GM23338 (cell line): Measurements from ENCODE around the gene THRB. TPM values are rescaled to one million over a fixed set of nuclear protein-coding genes. Genes with fewer than 3 reads are reported as not detected.

Experiments
- ATAC-seq: fragments of 200-7000 bp; cut with Tn5 transposase; 3 replicates; pipeline ENCODE4 v1.9.1; 2020
- DNase-seq: peaks from one replicate; pipeline ENCODE4 v3.0.0-alpha.2; 2015; ENCODE audit warnings: low spot score
- H2AFZ ChIP-seq: fragments of 200-600 bp; sonication (generic); 2 replicates; pipeline ENCODE4 v1.8.0; 2016; ENCODE audit warnings: antibody characterized with exemption, mild to moderate bottlenecking, moderate library complexity
- H3F3A ChIP-seq: fragments of 200-600 bp; sonication (generic); replicated peaks from 2 replicates; pipeline ENCODE4 v1.8.0; 2017; ENCODE audit warnings: antibody characterized with exemption, mixed run types, low read depth
- H3K27ac ChIP-seq: fragments of 200-600 bp; sonication (generic); 2 replicates; pipeline ENCODE4 v1.6.1; 2016; ENCODE audit warnings: low read depth
- H3K27me3 ChIP-seq: fragments of 200-600 bp; sonication (generic); 2 replicates; pipeline ENCODE4 v1.8.0; 2016; ENCODE audit warnings: mild to moderate bottlenecking, mixed run types, moderate library complexity; ENCODE audit not compliant: insufficient read depth
- H3K36me3 ChIP-seq: fragments of 200-600 bp; sonication (generic); 2 replicates; pipeline ENCODE4 v1.8.0; 2016; ENCODE audit warnings: mild to moderate bottlenecking; ENCODE audit not compliant: insufficient read depth
- H3K4me1 ChIP-seq: fragments of 200-600 bp; sonication (generic); 2 replicates; pipeline ENCODE4 v1.8.0; 2016; ENCODE audit warnings: mild to moderate bottlenecking, moderate library complexity; ENCODE audit not compliant: insufficient read depth
- H3K4me2 ChIP-seq: fragments of 200-600 bp; sonication (generic); 2 replicates; pipeline ENCODE4 v1.7.1; 2017; ENCODE audit warnings: mixed run types
- H3K4me3 ChIP-seq: fragments of 200-600 bp; sonication (generic); 2 replicates; pipeline ENCODE4 v1.6.1; 2016; ENCODE audit warnings: mixed run types
- H3K79me2 ChIP-seq: fragments of 200-600 bp; sonication (generic); replicated peaks from 2 replicates; pipeline ENCODE4 v1.8.0; 2017; ENCODE audit warnings: mild to moderate bottlenecking; ENCODE audit not compliant: insufficient read depth
- H3K9me2 ChIP-seq: fragments of 200-600 bp; sonication (generic); 2 replicates; pipeline ENCODE4 v1.8.0; 2017; ENCODE audit not compliant: insufficient read depth
- H4K20me1 ChIP-seq: fragments of 200-600 bp; sonication (generic); replicated peaks from 2 replicates; pipeline ENCODE4 v1.8.0; 2017; ENCODE audit warnings: mild to moderate bottlenecking; ENCODE audit not compliant: insufficient read depth
- H3K27ac Mint-ChIP-seq: 2 replicates; pipeline ENCODE4 v1.8.0; 2020; ENCODE audit warnings: inconsistent platforms, mild to moderate bottlenecking, moderate library complexity, mixed read lengths
- H3K27me3 Mint-ChIP-seq: 3 replicates; pipeline ENCODE4 v1.8.0; 2022; ENCODE audit warnings: low read depth, mild to moderate bottlenecking, moderate library complexity, mixed read lengths, inconsistent platforms; ENCODE audit not compliant: insufficient read depth, poor library complexity
- H3K36me3 Mint-ChIP-seq: 3 replicates; pipeline ENCODE4 v1.8.0; 2021; ENCODE audit warnings: low read depth, mild to moderate bottlenecking, inconsistent platforms, moderate library complexity, mixed read lengths
- H3K4me1 Mint-ChIP-seq: 3 replicates; pipeline ENCODE4 v1.8.0; 2020; ENCODE audit warnings: mild to moderate bottlenecking, inconsistent platforms, mixed read lengths
- H3K4me3 Mint-ChIP-seq: 3 replicates; pipeline ENCODE4 v1.8.0; 2021; ENCODE audit warnings: moderate library complexity, mild to moderate bottlenecking, inconsistent platforms, mixed read lengths
- H3K9me3 Mint-ChIP-seq: 3 replicates; pipeline ENCODE4 v1.8.0; 2020; ENCODE audit warnings: moderate library complexity, mild to moderate bottlenecking, inconsistent platforms, mixed read lengths
- CTCF ChIP-seq, 2 experiments: fragments of 200-600 bp in 1 of 2; sonication (generic) in 1 of 2; conservative IDR thresholded peaks; 2 replicates each; pipeline versions ENCODE4 v1.5.1 to v1.6.1; 2016 to 2017; ENCODE audit warnings: antibody characterized with exemption in 2 of 2, low read depth in 2 of 2, mild to moderate bottlenecking in 2 of 2, moderate library complexity in 1 of 2
- JUNB ChIP-seq: IDR thresholded peaks from one replicate; pipeline ENCODE4 v1.6.1; 2016; ENCODE audit warnings: antibody characterized with exemption; ENCODE audit not compliant: unreplicated experiment
- REST ChIP-seq: IDR thresholded peaks from one replicate; pipeline ENCODE4 v1.6.1; 2018; ENCODE audit warnings: antibody characterized with exemption; ENCODE audit not compliant: unreplicated experiment
- STAT1 ChIP-seq: IDR thresholded peaks from one replicate; pipeline ENCODE4 v1.6.1; 2016; ENCODE audit warnings: antibody characterized with exemption; ENCODE audit not compliant: unreplicated experiment
- ZNF462 ChIP-seq: fragments of 250-450 bp; sonication (Bioruptor Pico); IDR thresholded peaks from 2 replicates; pipeline ENCODE4 v1.5.0; 2020; ENCODE audit warnings: mild to moderate bottlenecking, moderate library complexity
- polyA plus RNA-seq: library from polyadenylated mRNA; unstranded; fragments of >200 nt; fragmentation: Nextera tagmentation; extraction: Ambion mirVana; gene quantifications from 2 replicates; pipeline ENCODE4 v1.2.1, GENCODE V29; 2016
- total RNA-seq: library from RNA; depleted of rRNA; stranded (reverse); fragments of >200 nt; shearing (Covaris generic); gene quantifications from 2 replicates; pipeline ENCODE4 v1.2.3, GENCODE V29; 2014

Gene THRB
- total and polyA plus RNA-seq, 2 experiments from 2014 or later = 1.7 to 3.2 TPM

GRCh38 chr3:24164967-24165602, 329.6 kb downstream of the THRB start:
- no peak for TF ChIP-seq REST
- TF ChIP-seq CTCF (conservative IDR thresholded peaks at IDR 0.05; ENCODE audit: low read depth in 2 of 2) = no peak
- TF ChIP-seq STAT1 = no peak
- no peak for TF ChIP-seq ZNF462
- TF ChIP-seq JUNB = no peak

More at GRCh38 chr3:24164967-24165602, 329.6 kb downstream of the THRB start:
- peaks cover 2% of the 10 kb centered on the region for H3K27me3 Mint-ChIP-seq
- H2AFZ ChIP-seq = no peak overlapping the region
- no peaks in the 10 kb centered on the region for H3F3A ChIP-seq
- no peak overlapping the region for H3K4me3 Mint-ChIP-seq
- H3K27ac ChIP-seq = no peak overlapping the region
- ATAC-seq = no peak
- H3K4me2 ChIP-seq = no peak overlapping the region
- H3K9me2 ChIP-seq = 0 out of 2 replicates have a peak, but pooled peaks cover 2% of the 10 kb centered on the region
- no peaks in the 10 kb centered on the region for H3K79me2 ChIP-seq
- H3K4me1 Mint-ChIP-seq = peaks cover 42% of the 10 kb centered on the region
- no peaks in the 10 kb centered on the region for H3K36me3 Mint-ChIP-seq
- no peaks in the 10 kb centered on the region for H3K27me3 ChIP-seq
- no peak for DNase-seq
- H3K36me3 ChIP-seq = no peaks in the 10 kb centered on the region
- no peak overlapping the region for H3K4me3 ChIP-seq
- peaks cover 35% of the 10 kb centered on the region for H3K4me1 ChIP-seq
- H3K27ac Mint-ChIP-seq = no peak overlapping the region
- no peaks in the 10 kb centered on the region for H3K9me3 Mint-ChIP-seq
- no peaks in the 10 kb centered on the region for H4K20me1 ChIP-seq
